ACC112 (cell line): Measurements from ENCODE around the gene R3HDML.
"Not testable (repeated sequence)": the region's sequence is repeated elsewhere in the genome, so short reads cannot be mapped to it uniquely, and the experiment has no call there.

Experiments
- H2AFZ ChIP-seq: fragments of 200-600 bp; sonication (generic); one replicate; pipeline ENCODE4 v1.6.0; 2017; ENCODE audit warnings: antibody characterized with exemption, low read length; ENCODE audit not compliant: unreplicated experiment
- H3K27ac ChIP-seq: fragments of 200-600 bp; sonication (generic); 2 replicates; pipeline ENCODE4 v1.5.1; 2014; ENCODE audit warnings: low read depth, mild to moderate bottlenecking, antibody characterized with exemption, low read length, moderate library complexity
- H3K27me3 ChIP-seq: fragments of 200-600 bp; sonication (generic); 2 replicates; pipeline ENCODE4 v1.6.1; 2014; ENCODE audit warnings: mild to moderate bottlenecking, antibody characterized with exemption, low read length, moderate library complexity, mixed read lengths; ENCODE audit not compliant: insufficient read depth
- H3K36me3 ChIP-seq: fragments of 200-600 bp; sonication (generic); 2 replicates; pipeline ENCODE4 v1.6.1; 2016; ENCODE audit warnings: mild to moderate bottlenecking, antibody characterized with exemption, low read length, moderate library complexity, mixed read lengths; ENCODE audit not compliant: insufficient read depth
- H3K4me1 ChIP-seq: fragments of 200-600 bp; sonication (generic); one replicate; pipeline ENCODE4 v1.6.1; 2016; ENCODE audit warnings: low read length, mixed read lengths; ENCODE audit not compliant: insufficient read depth, unreplicated experiment, control insufficient read depth
- H3K4me3 ChIP-seq: fragments of 200-600 bp; sonication (generic); 2 replicates; pipeline ENCODE4 v1.5.1; 2014; ENCODE audit warnings: mild to moderate bottlenecking, low read depth, low read length
- H3K79me2 ChIP-seq: fragments of 200-600 bp; sonication (generic); one replicate; pipeline ENCODE4 v1.6.0; 2016; ENCODE audit warnings: low read length; ENCODE audit not compliant: control insufficient read depth, unreplicated experiment, insufficient read depth

Gene R3HDML

DNA sequence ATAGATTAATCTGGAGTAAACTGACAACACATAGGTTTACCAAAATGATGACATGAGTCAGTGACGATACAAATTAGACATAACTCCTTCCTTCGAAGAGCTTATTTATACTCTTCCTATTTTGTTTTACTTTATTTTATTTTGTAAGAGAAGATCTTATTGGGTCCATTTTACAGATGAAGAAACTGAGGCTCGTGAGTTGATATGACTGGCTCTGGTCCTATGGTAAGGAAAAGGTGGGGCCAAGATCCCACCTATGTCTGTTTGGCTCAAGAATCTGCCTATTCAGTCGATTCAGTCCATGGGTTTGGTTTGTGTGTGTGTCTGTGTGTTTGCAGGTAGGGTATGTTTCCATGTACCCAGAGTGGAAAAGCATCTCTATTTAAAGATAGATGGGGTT, 8.4 kb upstream of the R3HDML start:
- Histone ChIP-seq H3K27me3 (no peaks in the 10 kb centered on the region), H3K79me2 (no peaks in the 10 kb centered on the region), H3K4me3 (no peak overlapping the region), H3K4me1 (no peaks in the 10 kb centered on the region), H2AFZ (no peak overlapping the region), H3K27ac (no peak overlapping the region), H3K36me3 (no peaks in the 10 kb centered on the region)

DNA sequence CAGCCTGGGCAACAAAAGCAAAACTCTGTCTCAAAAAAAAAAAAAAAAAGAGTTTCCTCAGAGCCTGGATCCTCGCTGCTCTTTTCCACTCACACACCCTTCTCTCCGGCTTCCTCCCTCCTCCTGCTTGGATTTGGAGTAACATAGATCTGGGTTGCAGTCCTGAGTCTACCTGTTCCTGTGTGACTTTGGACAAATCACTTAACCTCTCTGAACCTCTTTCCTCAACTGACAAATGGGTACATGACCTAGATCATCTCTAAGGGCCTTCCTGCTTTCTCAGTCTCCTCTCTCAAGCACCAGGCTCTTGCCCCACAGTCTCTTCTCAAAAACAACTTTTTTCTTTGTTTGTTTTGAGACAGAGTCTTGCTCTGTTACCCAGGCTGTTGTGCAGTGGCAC, 5.6 kb upstream of the R3HDML start:
- H3K79me2 ChIP-seq, result no peaks in the 10 kb centered on the region
- H2AFZ ChIP-seq, result no peak overlapping the region
- no peaks in the 10 kb centered on the region for H3K36me3 ChIP-seq
- no peak overlapping the region for H3K4me3 ChIP-seq
- 0 out of 2 replicates have a peak, but pooled peaks cover 8% of the 10 kb centered on the region for H3K27me3 ChIP-seq
- H3K27ac ChIP-seq, result no peak overlapping the region
- no peaks in the 10 kb centered on the region for H3K4me1 ChIP-seq

DNA sequence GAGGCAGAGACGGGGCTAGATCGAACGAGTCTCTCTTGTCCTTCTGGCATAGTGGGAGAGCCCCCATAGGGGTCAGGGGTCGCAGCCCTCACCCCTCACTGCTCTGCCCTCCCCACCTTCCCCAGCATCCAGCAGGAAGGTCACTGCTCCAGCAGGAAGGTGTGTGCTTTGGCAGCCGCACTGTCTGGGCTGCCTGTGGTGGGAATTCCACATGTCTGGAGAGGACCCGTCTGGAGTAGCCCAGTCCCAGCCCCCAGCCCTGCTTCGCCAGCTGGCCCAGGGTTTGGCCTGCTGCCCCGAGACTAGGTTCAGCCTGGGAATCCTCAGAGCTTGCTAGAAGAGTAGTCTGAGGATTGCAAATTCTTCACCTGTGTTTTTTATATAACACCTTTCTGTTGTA, 2.5 kb upstream of the R3HDML start:
- Histone ChIP-seq H3K4me3 (no peak overlapping the region), H3K4me1 (no peaks in the 10 kb centered on the region), H2AFZ (no peak overlapping the region)

GRCh38 chr20:44334709-44335108, 2.1 kb upstream of the R3HDML start:
- H3K27me3 ChIP-seq, result peaks cover 21% of the 10 kb centered on the region; the same call in 1 of the 2 replicates
- H3K4me3 ChIP-seq, result no peak overlapping the region
- H3K27ac ChIP-seq, result no peak overlapping the region
- no peaks in the 10 kb centered on the region for H3K4me1 ChIP-seq
- no peak overlapping the region for H2AFZ ChIP-seq
- H3K79me2 ChIP-seq, result no peaks in the 10 kb centered on the region
- H3K36me3 ChIP-seq, result no peaks in the 10 kb centered on the region

More for the DNA sequence above, 2.5 kb upstream of the R3HDML start:
- Histone ChIP-seq H3K27me3 (peaks cover 21% of the 10 kb centered on the region; the same call in 1 of the 2 replicates), H3K36me3 (no peaks in the 10 kb centered on the region), H3K27ac (no peak overlapping the region), H3K79me2 (no peaks in the 10 kb centered on the region)

DNA sequence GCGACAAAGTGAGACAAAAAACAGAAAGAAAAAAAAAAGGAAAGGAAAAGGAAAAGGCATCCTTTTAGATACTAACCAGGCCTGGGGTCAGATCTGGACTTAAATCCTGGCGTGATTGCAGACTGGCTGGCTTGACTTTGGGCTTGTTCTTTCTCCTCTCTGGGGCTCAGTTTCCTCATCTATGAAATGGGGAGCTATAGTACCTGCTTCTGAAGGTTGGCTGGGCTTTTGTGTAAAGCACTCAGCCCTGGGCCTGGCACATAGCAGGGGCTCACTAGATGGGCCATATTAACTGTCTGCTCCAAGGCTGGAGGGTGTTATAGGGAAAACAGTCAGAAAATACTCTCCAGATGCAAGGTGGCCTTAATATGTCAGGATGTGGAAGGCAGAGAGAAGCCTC, 1.2 kb upstream of the R3HDML start:
- H3K4me1 ChIP-seq, result no peaks in the 10 kb centered on the region
- peaks cover 21% of the 10 kb centered on the region; the same call in 1 of the 2 replicates for H3K27me3 ChIP-seq
- H3K4me3 ChIP-seq, result no peak overlapping the region
- H2AFZ ChIP-seq, result no peak overlapping the region
- no peaks in the 10 kb centered on the region for H3K36me3 ChIP-seq
- no peak overlapping the region for H3K27ac ChIP-seq
- H3K79me2 ChIP-seq, result no peaks in the 10 kb centered on the region

- Histone ChIP-seq H3K27ac (no peak overlapping the region), H3K4me1 (no peaks in the 10 kb centered on the region), H3K4me3 (no peak overlapping the region), H2AFZ (no peak overlapping the region), H3K27me3 (peaks cover 21% of the 10 kb centered on the region; the same call in 1 of the 2 replicates), H3K79me2 (no peaks in the 10 kb centered on the region), H3K36me3 (no peaks in the 10 kb centered on the region)
Observed at GRCh38 chr20:44336086-44336485, 757 bp upstream of the R3HDML start.

GRCh38 chr20:44342248-44342647, 5.4 kb downstream of the R3HDML start:
- Histone ChIP-seq H3K4me3 (no peak overlapping the region), H2AFZ (peak overlapping the region; percentile 69), H3K4me1 (no peaks in the 10 kb centered on the region), H3K27me3 (peaks cover 4% of the 10 kb centered on the region; the same call in 1 of the 2 replicates), H3K27ac (no peak overlapping the region), H3K36me3 (no peaks in the 10 kb centered on the region), H3K79me2 (no peaks in the 10 kb centered on the region)

DNA sequence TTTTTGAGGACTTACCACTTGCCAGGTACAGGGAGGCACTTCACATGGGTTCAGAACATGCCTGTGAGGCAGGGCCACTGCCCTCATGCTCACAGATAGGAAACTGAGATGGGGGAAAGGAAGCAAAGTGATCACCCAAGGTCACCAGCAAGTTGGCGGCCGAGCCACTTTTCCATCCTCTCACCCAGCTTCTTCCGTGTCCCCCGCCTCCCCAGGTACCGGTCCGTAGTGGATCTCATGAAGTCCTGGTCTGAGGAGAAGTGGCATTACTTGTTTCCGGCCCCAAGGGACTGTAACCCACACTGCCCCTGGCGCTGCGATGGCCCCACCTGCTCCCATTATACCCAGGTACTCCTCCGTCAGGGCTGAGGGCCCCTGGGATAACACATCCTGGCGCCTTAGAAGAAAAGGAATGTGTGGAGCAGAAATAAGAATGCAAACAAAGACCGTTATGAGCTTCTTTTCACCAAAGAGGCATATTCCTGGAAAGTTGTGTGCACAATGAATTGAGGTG, 6.4 kb downstream of the R3HDML start:
- Histone ChIP-seq H3K4me1 (no peaks in the 10 kb centered on the region), H3K27me3 (no peaks in the 10 kb centered on the region), H2AFZ (no peak overlapping the region), H3K36me3 (no peaks in the 10 kb centered on the region), H3K4me3 (no peak overlapping the region), H3K79me2 (no peaks in the 10 kb centered on the region), H3K27ac (no peak overlapping the region)

GRCh38 chr20:44344723-44345122, 7.9 kb downstream of the R3HDML start:
- no peak overlapping the region for H2AFZ ChIP-seq
- no peaks in the 10 kb centered on the region for H3K4me1 ChIP-seq
- H3K36me3 ChIP-seq, result no peaks in the 10 kb centered on the region
- no peak overlapping the region for H3K27ac ChIP-seq
- no peak overlapping the region for H3K4me3 ChIP-seq
- H3K27me3 ChIP-seq, result no peaks in the 10 kb centered on the region
- H3K79me2 ChIP-seq, result no peaks in the 10 kb centered on the region

DNA sequence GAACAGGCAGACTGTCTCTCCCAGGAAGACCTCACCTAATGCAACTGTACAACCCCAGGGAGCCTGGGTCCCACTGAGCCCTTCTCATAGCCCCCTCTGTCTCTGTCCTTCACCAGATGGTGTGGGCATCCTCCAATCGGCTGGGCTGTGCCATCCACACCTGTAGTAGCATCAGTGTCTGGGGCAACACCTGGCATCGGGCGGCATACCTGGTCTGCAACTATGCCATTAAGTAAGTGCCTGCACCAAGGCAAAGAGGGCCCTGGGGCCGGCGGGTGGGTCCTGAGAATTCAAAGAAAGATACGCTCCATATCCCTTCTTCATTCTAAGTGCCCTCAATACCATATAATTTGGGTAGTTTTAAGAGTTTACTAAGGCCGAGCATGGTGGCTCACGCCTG, 8.3 kb downstream of the R3HDML start:
- no peak overlapping the region for H2AFZ ChIP-seq
- no peaks in the 10 kb centered on the region for H3K27me3 ChIP-seq
- H3K79me2 ChIP-seq, result no peaks in the 10 kb centered on the region
- no peak overlapping the region for H3K4me3 ChIP-seq
- no peaks in the 10 kb centered on the region for H3K36me3 ChIP-seq
- no peak overlapping the region for H3K27ac ChIP-seq
- no peaks in the 10 kb centered on the region for H3K4me1 ChIP-seq

GRCh38 chr20:44345941-44346340, 9.1 kb downstream of the R3HDML start:
- not testable (repeated sequence) for H3K27me3 ChIP-seq, H3K27ac ChIP-seq, H3K36me3 ChIP-seq, H3K4me1 ChIP-seq, H3K79me2 ChIP-seq, H2AFZ ChIP-seq, H3K4me3 ChIP-seq
